OCI-LY3 (cell line): Measurements from ENCODE around the gene COPB2.

Source experiments
- CTCF ChIP-seq: fragments of 200-600, 300-600 bp; sonication (generic); IDR thresholded peaks from 2 replicates; pipeline ENCODE4 v1.5.1; 2014; ENCODE audit warnings: antibody characterized with exemption, low read length, low read depth
- EZH2phosphoT487 ChIP-seq: fragments of 200-600 bp; shearing (Covaris generic); IDR thresholded peaks from 2 replicates; pipeline ENCODE4 v1.6.1; 2018; ENCODE audit warnings: antibody characterized with exemption, mixed run types, low read depth

DNA sequence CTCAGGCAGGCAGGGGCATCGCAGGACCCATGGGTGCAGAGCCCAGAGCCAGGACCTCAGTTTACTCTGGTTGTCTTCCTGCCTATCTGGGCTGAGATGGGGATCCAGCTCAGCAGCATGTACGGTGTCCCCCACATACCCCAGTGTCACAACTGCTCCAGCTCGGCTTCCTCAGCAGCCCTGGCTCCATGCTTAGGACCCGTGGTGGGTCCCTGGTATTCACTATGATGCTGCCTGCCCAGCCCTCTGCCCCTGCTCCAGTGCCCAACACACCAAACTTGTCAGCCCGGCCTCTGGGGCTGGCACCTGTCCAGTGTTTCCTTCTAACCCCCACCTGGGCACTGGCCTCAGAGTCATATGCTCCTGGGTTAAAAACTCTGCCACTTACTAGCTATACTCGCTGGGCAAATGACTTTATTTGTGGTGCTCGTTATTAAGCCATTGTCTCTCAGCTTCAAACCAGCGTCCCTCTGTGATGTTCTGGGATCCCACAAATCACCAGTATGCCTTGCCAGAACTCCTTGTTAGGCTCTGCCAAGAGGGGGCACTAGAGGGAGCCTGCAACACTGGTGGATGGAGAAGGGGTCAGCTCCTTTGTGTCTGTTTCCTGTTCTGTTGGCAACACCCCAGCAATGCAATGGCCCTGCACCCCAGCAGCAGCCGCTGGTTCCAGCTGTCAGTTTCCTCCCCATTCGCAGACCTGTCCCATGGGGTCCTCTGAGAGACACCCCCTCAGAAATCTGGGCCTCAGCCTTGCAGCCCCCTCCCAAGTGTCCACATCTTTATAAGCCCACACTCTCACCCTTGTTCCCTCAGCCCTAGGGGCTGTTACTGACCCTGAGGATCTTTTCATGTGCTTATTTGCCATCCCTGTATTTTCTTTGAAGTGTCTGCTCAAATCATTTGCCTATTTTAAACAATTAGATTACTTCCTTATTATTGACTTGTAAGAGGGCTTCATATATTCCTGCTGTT, 69.7 kb downstream of the COPB2 start:
- TF ChIP-seq CTCF: peak; percentile 37
- TF ChIP-seq EZH2phosphoT487: no peak
